HG02610 (cell line): ENCODE data around the gene EIF1.
"Not testable (repeated sequence)": the region's sequence is repeated elsewhere in the genome, so short reads cannot be mapped to it uniquely, and the experiment has no call there.

Experiments
- ATAC-seq: cut with Tn5 transposase; IDR thresholded peaks from one replicate; pipeline ENCODE4 v1.9.1; 2021; ENCODE audit warnings: mild to moderate bottlenecking, moderate library complexity; ENCODE audit not compliant: unreplicated experiment

EIF1 gene

DNA sequence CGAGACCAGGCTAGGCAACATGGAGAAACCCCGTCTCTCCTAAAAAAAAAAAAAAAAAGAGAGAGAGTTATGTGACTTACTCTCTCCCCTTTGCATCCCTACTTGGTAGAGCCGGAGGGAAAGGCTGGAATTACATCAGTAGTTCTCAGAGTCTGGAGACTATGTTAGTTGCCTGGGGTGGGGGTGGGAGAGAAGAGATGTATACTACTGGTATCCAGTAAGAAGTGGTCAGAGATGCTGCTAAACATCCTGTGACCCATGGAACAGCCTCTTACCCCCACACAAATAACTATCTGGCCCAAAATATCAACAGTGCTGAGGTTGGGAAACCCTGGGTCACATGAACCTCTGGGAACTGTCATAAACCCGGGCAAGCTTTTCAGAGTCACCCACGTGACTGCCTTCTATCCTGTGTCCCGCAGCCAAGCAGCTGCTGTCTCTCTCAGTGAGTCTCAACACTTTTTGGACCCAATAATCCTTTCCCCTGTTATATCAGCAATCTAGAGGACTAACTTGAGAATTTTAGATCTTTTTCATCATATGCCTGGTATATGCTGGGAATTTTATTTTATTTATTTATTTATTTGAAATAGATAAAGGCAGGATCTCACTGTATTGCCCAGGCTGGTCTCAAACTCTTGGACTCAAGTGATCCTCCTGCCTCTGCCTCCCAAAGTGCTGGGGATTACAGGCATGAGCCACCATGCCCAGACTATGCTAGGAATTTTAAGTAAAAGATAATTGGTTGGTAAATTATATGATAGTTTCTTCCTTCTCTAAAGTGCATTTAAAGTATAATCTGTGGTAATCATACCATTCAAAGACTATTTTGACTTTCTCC, 8.7 kb downstream of the EIF1 start:
- no peak for ATAC-seq

DNA sequence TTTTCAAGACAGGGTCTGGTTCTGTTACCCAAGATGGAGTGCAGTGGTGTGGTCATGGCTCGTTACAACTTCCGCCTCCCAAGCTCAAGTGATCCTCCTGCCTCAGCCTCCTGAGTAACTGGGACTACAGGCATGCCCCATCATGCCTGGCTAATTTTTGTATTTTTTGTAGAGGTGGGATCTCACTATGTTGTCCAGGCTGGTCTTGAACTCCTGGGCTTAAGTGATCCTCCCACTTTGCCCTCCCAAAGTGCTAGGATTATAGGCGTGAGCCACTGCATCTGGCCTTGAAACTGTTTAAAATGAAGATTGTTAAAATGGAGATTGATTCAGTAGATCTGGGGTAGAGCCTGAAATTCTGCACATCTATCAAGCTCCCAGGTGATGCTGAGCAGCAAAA, 12.2 kb downstream of the EIF1 start:
- ATAC-seq, result not testable (repeated sequence)

DNA sequence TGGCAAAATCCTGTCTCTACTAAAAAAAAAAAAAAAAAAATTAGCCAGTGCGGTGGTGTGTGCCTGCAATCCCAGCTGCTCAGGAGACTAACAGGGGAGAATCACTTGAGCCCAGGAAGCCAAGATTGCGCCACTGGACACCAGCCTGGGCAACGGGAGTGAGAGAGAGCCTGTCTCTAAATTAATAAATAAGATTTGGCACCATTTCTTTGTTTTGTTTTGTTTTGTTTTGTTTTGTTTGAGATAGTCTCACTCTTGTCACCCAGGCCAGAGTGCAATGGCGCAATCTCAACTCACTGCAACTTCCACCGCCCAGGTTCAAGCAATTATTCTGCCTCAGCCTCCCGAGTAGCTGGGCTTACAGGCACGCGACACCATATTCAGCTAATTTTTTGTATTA, 14.0 kb downstream of the EIF1 start:
- ATAC-seq, result no peak

DNA sequence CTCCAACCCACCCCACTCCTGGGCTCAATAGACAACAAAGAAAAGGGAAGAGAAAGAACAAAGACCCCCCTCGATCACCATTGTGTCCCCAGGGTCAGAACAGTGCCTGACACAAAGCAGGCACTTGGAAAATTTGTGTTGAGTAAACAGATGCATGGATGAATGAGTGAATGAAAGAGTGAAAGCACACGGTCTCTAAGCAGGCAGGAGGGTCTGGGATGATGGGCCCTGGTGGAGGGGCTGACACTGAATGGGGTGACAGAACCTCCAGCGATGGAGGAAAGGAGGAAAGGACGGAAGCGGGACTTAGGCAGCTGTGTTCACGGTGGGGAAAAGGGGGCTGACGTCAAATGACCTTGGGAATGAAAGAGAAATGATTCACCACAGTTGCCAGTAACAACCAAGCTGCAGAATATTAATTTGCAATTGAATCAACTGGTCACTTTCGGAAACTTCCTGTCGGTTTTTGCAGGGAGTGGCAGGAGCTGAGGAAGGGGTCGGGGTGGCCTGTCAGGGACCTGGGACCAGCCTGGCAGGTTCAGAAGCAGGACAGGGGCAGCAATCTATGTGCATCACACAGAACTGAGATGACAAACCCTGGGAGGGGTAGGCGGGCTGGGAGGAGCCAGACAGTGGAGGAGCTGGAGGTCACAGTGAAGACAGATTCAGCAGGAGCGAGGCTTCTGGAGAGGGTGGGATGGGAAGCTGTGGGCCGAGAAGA, 16.7 kb downstream of the EIF1 start:
- ATAC-seq, result no peak

DNA sequence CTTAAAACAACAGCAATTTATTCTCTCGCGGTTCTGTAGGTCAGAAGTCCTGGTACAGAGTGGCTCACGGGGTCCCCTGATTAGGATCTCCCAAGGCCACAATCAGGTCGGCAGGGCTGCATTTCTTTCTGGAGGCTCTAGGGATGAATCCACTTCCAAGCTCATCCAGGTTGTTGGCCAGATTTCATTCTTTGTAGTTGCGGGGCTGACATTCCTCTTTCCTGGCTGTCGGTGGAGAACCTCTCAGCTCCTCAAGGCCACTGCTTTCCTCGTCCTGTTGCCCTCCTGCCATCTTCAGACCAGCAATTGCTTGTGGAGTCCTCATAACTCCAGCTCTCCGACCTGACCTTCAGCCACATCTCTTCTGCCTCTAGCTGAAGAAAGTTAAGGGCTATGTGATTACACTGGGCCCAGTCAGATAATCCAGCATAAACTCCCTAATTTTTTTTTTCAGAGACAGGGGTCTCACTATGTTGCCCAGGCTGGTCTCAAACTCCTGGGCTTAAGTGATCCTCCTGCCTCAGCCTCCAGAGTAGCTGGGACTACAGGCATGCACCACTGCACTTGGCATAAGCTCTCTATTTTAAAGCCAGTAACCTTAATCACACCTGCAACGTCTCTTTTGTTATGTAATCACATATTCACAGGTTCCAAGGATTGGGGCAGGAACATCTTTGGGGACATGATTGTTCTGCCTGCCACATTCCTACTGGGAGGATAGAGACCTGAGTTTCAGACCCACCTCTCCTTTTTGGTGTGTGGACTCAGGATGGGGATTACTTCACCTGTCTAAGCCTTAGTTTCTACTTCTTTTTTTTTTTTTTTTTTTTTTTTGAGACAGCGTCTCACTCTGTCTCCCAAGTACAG, 19.4 kb downstream of the EIF1 start:
- ATAC-seq, result no peak

DNA sequence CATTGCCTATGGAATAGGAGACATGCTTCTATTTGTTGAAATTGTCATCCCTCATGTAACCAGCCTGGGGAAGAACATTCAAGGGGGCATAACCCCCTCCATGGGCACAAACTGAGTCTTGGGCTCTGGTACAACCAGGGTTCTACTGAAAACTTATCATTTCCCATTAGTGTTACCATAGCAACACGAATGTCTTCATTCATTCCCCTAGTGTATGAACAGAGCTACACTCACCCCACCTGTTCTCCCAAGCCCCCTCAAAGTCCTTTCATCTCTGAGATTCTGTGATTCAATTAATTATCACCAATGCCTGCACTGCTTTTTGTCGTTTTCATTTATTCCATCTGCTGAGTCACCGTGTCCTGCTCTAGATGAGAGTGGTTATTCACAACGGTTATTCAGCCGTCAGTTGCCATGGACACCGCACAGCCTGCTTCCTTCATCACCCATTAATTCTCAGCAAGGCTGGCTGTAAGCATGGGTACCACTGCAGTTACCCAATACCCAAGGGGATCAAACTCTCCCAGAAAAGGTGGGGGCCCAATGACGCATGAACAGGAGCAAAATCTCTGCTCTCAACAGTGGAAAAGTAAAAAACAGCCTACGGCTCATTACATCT, 21.9 kb downstream of the EIF1 start:
- ATAC-seq, result no peak

DNA sequence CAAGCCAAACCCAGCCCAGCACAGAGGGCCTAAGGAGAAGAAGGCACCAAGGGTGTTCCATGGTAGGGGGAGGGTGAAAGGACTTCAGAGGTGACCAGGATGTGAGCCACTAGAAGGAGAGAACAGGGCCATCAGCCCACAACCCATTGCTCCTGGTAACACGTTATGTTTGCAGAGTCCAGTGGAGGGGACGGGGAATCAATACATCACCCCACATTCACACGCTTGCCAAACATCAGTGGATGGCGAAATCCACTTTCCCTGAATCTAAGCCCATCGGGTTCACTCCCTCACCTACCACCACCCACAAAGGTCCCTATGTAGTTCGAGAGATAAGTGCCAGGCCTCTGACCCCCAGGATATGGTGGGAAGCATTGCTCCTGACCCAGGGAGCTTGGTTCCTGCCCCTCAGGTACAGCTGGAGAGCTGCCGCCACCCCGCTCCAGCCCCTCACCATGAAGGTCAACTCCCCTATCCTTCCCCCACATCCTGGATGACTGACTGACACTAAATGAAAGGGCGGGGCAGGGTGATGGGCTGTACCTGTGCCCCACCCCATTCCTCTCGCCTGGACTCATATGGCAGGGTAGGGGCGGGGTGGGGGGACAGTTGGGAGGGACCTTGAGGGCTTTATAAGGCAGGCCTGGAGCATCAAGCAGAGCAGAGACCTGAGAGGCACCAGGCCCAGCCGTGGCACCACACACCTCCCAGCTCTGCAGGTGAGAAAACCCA, 23.1 kb downstream of the EIF1 start, which contains the start of gene GAST:
Gene GAST (plus strand): TSS at position 663 of the 732 bp plus-strand sequence. CDS start 3,106 bp downstream, outside the sequence.
- ATAC-seq, result no peak

DNA sequence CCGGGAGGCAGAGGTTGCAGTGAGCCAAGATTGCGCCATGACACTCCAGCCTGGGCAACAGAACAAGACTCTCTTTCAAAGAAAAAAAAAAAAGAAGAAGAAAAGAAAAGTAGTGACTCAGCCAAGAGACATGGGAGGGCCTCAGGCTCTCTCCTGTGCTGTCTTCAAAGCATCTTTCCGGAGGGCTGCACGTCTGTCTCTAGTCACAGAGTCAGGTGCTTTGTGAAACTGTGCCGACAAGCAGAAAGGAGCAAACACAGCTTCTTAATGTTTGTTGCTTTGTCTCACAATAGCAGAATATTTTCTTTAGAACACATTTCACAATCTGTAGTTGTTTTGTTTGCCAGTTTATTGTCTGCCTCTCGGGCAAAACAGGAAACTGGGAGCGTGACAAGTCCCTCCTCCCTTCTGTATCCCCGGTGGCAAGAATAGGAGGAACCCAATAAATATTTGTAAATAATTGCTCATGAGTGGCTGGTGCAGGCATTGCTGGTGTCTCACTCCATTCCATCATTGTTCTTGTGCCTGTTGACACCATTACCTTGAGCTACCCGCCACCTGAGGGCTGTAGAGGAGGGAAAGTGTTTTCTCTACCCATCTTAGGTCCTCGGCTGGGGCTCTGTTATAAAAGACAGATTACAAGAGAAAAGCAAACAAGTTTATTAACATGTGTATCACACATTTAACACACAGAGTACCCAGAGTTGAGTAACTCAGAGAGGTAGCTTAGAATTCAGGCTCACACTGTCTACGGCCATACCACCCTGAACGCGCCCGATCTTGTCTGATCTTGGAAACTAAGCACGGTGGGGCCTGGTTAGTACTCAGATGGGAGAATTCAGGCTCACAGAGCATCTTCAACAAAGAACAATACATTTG, 29.0 kb downstream of the EIF1 start:
- ATAC-seq, result no peak

DNA sequence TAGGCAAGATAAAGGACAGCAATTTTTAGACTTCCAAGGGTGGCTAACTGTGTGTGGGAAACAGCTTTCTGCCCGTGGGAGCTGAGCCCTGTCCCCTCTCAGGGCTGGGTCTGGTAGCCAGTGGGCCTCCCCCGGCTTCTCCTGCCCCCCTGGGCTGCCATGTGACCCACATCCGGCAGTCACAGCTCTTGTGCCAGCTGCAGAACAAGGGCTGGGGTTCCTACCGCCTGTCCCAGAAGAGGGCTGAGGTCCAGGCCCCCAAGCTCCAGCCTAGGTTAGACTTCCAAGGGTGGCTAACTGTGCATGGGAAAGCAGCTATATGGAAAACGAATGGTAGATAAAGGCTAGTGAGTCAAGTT, 29.6 kb downstream of the EIF1 start:
- ATAC-seq, result no peak

DNA sequence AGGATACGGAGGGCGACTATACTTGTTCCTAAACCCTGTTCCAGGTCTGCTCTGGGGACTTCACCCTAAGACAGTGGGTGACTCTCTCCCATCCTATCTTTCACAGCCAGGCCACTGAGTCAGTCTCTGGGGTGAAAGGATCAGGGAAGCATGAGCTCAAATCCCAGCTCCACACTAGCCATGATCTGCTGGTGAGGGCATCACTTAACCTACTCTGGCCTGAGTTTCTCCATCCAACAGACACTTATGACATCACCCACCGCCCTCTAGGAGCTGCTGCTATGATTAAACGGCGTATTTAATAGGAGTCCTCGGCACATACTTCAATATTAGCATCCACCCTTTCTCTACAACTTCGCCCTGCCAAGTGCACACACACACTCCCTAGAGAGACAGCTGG, 33.5 kb downstream of the EIF1 start:
- ATAC-seq, result no peak

DNA sequence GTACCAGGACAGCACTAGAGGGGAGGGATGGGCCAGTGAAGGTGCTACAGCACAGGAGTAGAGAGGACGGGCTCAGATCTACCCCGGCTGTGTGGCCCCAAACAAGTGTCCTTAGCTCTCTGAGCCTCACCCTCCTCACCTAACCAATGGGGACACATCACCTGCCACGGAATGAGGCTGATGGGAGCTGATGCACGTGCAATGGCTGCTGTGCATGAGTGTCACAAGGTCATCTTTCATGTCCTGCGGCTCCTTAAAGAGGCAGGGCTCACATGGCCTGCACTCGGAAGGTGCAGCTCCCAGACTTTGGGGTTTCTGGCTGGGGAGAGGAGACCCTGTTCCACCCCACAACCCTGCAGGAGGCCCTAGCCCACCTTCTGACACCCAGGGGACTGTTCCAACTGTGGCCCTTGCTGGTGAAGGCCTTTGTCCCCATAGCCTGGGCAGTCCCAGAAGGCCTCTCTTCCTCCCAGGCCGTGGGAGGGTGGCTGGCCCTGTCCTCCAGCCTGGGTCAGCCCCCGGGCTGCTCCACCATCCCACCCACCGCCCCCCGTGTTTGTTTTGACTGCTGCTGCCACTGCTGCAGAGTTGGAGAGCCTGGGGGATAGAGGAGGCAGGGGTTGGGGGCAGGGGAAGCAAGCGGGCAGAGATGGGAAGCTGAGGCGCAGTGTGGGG, 35.3 kb downstream of the EIF1 start:
- ATAC-seq, result no peak

DNA sequence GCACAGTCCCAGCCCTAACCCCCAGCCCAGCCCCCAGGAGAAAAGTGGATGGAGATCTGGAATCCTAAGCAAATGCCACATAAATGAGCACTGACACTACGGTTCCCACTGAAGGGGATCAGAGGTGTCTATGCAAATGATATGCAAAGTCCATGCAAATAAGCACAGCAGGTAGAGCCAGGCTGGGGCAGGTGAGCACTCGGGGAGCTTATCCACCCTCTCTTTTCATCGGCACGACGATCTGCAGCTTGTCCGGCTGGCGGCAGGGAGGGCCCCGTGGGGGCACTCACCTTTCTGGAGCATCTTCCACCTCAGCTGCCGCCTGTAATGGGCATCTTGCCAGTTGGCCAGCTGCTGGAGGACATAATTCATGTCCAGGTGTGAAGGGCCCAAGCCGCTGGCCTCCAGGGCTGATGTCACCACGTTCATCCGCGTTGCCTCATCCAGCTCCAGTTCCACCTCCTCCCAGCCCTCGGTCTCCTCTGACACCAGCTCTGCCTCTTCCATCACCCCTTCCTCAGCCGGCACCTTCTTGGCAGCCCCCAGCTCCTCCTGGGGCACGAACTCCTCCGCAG, 35.9 kb downstream of the EIF1 start:
- no peak for ATAC-seq

DNA sequence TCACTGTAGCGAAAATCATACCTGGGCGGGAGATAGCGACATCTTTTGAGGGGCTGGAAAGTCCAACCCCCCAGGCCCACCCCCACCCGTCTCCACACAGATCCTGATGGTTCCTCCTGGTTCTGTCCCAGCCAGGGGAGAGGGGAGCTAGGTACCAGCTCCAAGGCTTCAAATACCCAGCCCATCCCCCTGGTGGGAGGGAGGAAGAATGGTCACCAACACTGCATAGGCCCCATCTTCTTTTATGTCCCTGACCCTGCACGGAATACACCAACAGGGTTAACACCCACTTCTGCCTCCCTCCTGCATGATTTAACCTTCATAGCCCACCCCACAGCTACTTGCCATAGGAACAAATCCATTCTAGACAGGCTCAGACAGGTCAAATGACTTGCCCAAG, 36.4 kb downstream of the EIF1 start:
- no peak for ATAC-seq

DNA sequence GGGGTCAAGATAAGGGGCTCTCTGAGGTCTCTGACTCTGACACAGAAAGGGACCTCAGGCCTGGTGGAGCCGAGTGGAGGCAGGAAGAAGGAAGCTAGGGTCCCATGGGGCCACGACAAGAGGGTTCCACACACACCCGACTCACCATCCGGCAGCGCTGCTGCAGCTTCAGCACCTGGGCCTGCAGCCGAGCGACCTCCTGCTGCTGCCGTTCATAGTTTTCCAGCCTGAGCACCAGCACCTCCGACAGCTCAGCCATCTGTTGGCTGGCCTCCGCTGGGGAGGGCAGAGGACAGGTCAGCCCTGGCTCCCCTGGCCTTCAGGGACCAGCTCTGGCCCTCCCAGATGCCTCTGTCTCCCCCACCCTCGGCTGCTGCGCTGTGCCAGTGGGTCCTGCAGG, 39.4 kb downstream of the EIF1 start:
- ATAC-seq, result no peak

DNA sequence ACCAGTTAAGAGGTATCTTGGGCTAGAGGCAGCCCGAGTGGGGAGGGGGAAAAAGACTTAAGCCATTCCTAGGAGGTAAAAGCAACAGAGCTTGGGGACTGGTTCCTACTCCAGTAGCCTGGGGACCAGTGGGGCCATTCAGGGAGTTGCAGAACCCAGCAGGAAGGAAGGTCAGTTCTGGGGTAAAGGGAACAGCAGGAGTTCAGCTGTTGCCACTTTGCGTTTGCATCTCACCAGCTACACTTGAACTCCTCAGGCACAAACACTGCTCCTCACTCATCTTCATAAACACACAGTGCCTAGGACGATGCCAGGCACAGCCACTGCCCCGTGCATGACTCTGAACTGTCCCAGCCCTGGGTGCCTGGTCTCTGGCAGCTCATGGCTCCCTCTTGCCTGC, 41.8 kb downstream of the EIF1 start:
- ATAC-seq, result no peak

DNA sequence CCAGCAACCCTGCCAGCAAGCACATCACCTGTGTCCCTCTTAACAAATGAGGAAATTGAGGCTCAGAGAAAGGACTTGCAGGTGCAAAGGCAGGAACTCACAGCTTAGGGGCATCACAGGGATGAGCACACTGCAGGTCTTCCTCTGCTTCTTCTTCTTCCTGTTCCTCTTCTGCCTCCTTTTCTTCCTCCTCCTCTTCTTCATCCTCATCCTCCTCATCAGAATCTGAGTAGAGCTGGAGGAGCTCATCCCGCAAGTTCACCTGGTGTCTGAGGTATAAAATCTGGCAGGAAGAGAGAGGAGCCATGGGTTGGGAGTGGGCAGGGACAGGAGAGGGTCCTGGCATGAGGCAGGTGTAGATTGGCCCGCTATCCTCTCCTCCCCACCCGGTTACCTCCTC, 43.2 kb downstream of the EIF1 start:
- ATAC-seq, result no peak

DNA sequence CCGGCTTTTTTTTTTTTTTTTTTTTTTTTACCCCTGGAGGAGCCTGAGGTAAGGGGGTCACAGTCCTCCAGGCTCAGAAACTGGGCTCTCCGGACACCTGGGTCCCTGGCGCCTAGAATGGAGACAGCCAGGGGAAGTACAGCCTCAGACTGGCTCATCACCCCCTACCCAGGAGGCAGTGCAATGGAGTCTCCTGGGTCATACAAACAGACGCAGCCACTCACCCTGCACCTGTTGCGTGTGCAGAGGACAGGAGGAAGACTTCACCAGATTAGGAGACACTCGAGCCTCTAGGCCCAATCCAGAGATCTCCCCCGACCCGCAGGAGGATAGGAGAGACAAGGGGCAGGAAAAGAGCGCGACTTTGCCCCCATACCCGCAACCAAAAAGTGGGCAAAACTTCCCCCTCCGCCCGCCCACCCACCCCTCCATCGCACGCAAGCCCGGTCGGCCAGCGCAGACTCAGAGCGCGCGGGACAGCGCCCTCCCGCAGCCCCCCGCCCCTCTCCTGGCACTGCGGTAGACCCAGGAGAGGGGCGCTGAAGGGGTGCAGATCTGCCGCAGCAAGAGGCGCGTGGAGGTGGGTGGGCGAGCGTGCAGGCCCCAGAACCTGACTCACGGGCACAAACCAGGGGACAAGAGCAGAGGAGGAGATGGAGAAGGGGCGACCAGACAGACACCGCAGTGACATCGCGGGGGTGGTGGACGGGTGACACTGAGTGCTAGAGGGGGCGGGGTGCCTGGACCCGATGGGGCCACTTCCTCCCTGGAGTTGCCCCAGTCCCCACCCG, 44.9 kb downstream of the EIF1 start:
- no peak for ATAC-seq
